ENCODE results near the gene PHIP. TPM values are rescaled to one million over a fixed set of nuclear protein-coding genes. Genes with fewer than 3 reads are reported as not detected.

Gene PHIP
- total RNA-seq, 1 donor from 2014 or later: 29.6 TPM

GRCh38 chr6:79066330-79066729 is 11.7 kb downstream of the PHIP start:
- peaks cover 6% of the 10 kb centered on the region for H3K4me1 Mint-ChIP-seq (ENCODE audit: low read depth, unreplicated experiment)
- H4K20me1 ChIP-seq (ENCODE audit: insufficient read depth, low read length): peaks cover 13% of the 10 kb centered on the region
- H3K27ac Mint-ChIP-seq (ENCODE audit: unreplicated experiment): no peak overlapping the region
- H3K4me2 ChIP-seq (ENCODE audit: low read length): no peak overlapping the region
- no peak for TF ChIP-seq CTCF (IDR thresholded peaks at IDR 0.05; ENCODE audit: insufficient read depth, low read depth, low read length)
- TF ChIP-seq EZH2 (IDR thresholded peaks at IDR 0.05; ENCODE audit: insufficient read depth, low read length): no peak
- no peak overlapping the region for H3K9ac ChIP-seq (ENCODE audit: low read length)
- no peak overlapping the region for H3K27ac ChIP-seq (ENCODE audit: low read depth, low read length)
- FAIRE-seq: no peak
- DNase-seq (ENCODE audit: low read depth): no peak
- no peaks in the 10 kb centered on the region for H3K9me3 ChIP-seq (ENCODE audit: insufficient read depth, low read depth, low read length)
- no peaks in the 10 kb centered on the region for H3K4me1 ChIP-seq (ENCODE audit: insufficient read depth, low read length)
- H3K27me3 Mint-ChIP-seq (ENCODE audit: low read depth, unreplicated experiment): no peaks in the 10 kb centered on the region
- H2AFZ ChIP-seq (ENCODE audit: low read depth, low read length): no peak overlapping the region
- H3K36me3 ChIP-seq (ENCODE audit: insufficient read depth, low read length): peaks cover 3% of the 10 kb centered on the region
- H3K4me3 Mint-ChIP-seq (ENCODE audit: unreplicated experiment): no peak overlapping the region
- no peaks in the 10 kb centered on the region for H3K27me3 ChIP-seq (ENCODE audit: insufficient read depth, low read length)
- H3K36me3 Mint-ChIP-seq (ENCODE audit: low read depth, unreplicated experiment): no peaks in the 10 kb centered on the region
- no peaks in the 10 kb centered on the region for H3K9me3 Mint-ChIP-seq (ENCODE audit: unreplicated experiment)
- peaks cover 80% of the 10 kb centered on the region for H3K79me2 ChIP-seq (ENCODE audit: insufficient read depth, low read length)
- no peak overlapping the region for H3K4me3 ChIP-seq (ENCODE audit: insufficient read depth, low read depth, low read length)

DNA sequence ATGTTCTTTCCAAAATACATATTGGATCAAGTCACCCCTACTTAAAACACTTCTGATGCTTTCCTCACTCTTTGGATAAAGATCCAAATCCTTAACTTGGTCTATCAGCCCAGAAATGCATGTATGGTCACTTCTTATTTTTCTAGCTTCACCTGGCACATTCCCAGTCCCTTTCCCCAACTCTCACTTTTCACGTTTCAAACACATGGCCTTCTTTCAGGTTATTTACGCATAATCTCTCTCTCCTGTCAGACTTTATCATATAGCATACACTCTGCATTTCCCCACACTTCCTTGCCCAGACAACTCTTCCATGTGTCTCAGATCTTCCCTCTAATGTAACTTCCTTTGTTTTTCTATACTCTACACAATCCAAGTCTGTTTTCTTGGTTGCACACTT is 12.8 kb downstream of the PHIP start:
- TF ChIP-seq EZH2 (IDR thresholded peaks at IDR 0.05; ENCODE audit: insufficient read depth, low read length): no peak
- TF ChIP-seq CTCF (IDR thresholded peaks at IDR 0.05; ENCODE audit: insufficient read depth, low read depth, low read length): no peak
- H4K20me1 ChIP-seq (ENCODE audit: insufficient read depth, low read length): peaks cover 13% of the 10 kb centered on the region
- peaks cover 3% of the 10 kb centered on the region for H3K4me1 Mint-ChIP-seq (ENCODE audit: low read depth, unreplicated experiment)

DNA sequence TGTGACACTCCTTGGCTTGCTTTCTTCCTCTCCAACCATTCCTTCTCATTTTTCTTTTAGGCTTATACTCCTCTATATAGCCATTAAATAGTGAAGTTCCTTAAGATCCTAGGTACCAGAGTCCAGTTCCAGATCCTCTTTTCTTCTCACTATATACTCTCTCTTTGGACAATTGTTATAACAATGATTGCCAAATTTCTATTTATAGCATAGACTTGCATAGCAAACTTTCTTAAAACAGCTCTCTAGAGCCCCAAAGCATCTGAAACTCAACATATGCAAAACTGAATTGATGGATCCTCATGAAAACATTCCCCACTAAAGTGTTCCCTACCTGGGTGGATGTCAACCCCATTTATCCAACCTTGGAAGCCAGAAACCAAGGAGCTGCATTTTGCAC is 13.4 kb downstream of the PHIP start:
- Mint-ChIP-seq H3K4me3 (ENCODE audit: unreplicated experiment) (no peak overlapping the region), H3K9me3 (ENCODE audit: unreplicated experiment) (no peaks in the 10 kb centered on the region), H3K27me3 (ENCODE audit: low read depth, unreplicated experiment) (no peaks in the 10 kb centered on the region), H3K36me3 (ENCODE audit: low read depth, unreplicated experiment) (no peaks in the 10 kb centered on the region), H3K27ac (ENCODE audit: unreplicated experiment) (no peak overlapping the region), H3K4me1 (ENCODE audit: low read depth, unreplicated experiment) (peaks cover 2% of the 10 kb centered on the region)
- peaks cover 3% of the 10 kb centered on the region for H3K36me3 ChIP-seq (ENCODE audit: insufficient read depth, low read length)
- peaks cover 13% of the 10 kb centered on the region for H4K20me1 ChIP-seq (ENCODE audit: insufficient read depth, low read length)
- H3K4me2 ChIP-seq (ENCODE audit: low read length): no peak overlapping the region
- TF ChIP-seq CTCF (IDR thresholded peaks at IDR 0.05; ENCODE audit: insufficient read depth, low read depth, low read length) (no peak), EZH2 (IDR thresholded peaks at IDR 0.05; ENCODE audit: insufficient read depth, low read length) (no peak)
- H3K4me3 ChIP-seq (ENCODE audit: insufficient read depth, low read depth, low read length): no peak overlapping the region
- H3K4me1 ChIP-seq (ENCODE audit: insufficient read depth, low read length): no peaks in the 10 kb centered on the region
- no peak overlapping the region for H2AFZ ChIP-seq (ENCODE audit: low read depth, low read length)
- no peaks in the 10 kb centered on the region for H3K9me3 ChIP-seq (ENCODE audit: insufficient read depth, low read depth, low read length)
- DNase-seq (ENCODE audit: low read depth) (no peak), FAIRE-seq (no peak)
- no peak overlapping the region for H3K27ac ChIP-seq (ENCODE audit: low read depth, low read length)
- no peak overlapping the region for H3K9ac ChIP-seq (ENCODE audit: low read length)
- H3K27me3 ChIP-seq (ENCODE audit: insufficient read depth, low read length): no peaks in the 10 kb centered on the region
- peaks cover 68% of the 10 kb centered on the region for H3K79me2 ChIP-seq (ENCODE audit: insufficient read depth, low read length)

More for the DNA sequence above, 12.8 kb downstream of the PHIP start:
- Histone ChIP-seq H3K4me3 (ENCODE audit: insufficient read depth, low read depth, low read length) (no peak overlapping the region), H3K27me3 (ENCODE audit: insufficient read depth, low read length) (no peaks in the 10 kb centered on the region), H3K4me1 (ENCODE audit: insufficient read depth, low read length) (no peaks in the 10 kb centered on the region), H2AFZ (ENCODE audit: low read depth, low read length) (no peak overlapping the region), H3K79me2 (ENCODE audit: insufficient read depth, low read length) (peaks cover 74% of the 10 kb centered on the region), H3K9me3 (ENCODE audit: insufficient read depth, low read depth, low read length) (no peaks in the 10 kb centered on the region), H3K4me2 (ENCODE audit: low read length) (no peak overlapping the region), H3K27ac (ENCODE audit: low read depth, low read length) (no peak overlapping the region), H3K36me3 (ENCODE audit: insufficient read depth, low read length) (peaks cover 3% of the 10 kb centered on the region), H3K9ac (ENCODE audit: low read length) (no peak overlapping the region)
- FAIRE-seq: peak; percentile 41
- no peak for DNase-seq (ENCODE audit: low read depth)
- Mint-ChIP-seq H3K36me3 (ENCODE audit: low read depth, unreplicated experiment) (no peaks in the 10 kb centered on the region), H3K27ac (ENCODE audit: unreplicated experiment) (no peak overlapping the region), H3K27me3 (ENCODE audit: low read depth, unreplicated experiment) (no peaks in the 10 kb centered on the region), H3K4me3 (ENCODE audit: unreplicated experiment) (no peak overlapping the region), H3K9me3 (ENCODE audit: unreplicated experiment) (no peaks in the 10 kb centered on the region)

Measured in astrocyte (in vitro differentiated cells and primary cell).